H4 (cell line): Measurements from ENCODE around the gene TLN1. TPM values are rescaled to one million over a fixed set of nuclear protein-coding genes. Genes with fewer than 3 reads are reported as not detected.
A peak's percentile ranks its signal among the peaks of the same experiment; 100 is the strongest.

Experiments
- DNase-seq: peaks from one replicate; pipeline ENCODE4 v3.0.0-alpha.2; 2015; ENCODE audit warnings: low spot score
- total RNA-seq: library from RNA; depleted of rRNA; stranded (reverse); fragments of >200 nt; shearing (Covaris generic); gene quantifications from 2 replicates; pipeline ENCODE4 v1.2.3, GENCODE V29; 2014

TLN1 gene
- total RNA-seq, 1 experiment from 2014 or later: 71.2 TPM

- peak; percentile 82 for DNase-seq
Observed at GRCh38 chr9:35664531-35665470, 67.2 kb downstream of the TLN1 start, which contains the start of gene ARHGEF39. Gene ARHGEF39 (minus strand): TSS chr9:35665195. CDS start chr9:35665169, 26 bp downstream.

GRCh38 chr9:35662437-35662836, 69.6 kb downstream of the TLN1 start:
- no peak for DNase-seq

- no peak for DNase-seq
Observed at GRCh38 chr9:35661756-35662350, 70.1 kb downstream of the TLN1 start.

- peak; percentile 53 for DNase-seq
Observed at GRCh38 chr9:35660966-35661415, 71.0 kb downstream of the TLN1 start.

GRCh38 chr9:35659340-35659739, 72.7 kb downstream of the TLN1 start:
- DNase-seq: peak; percentile 63

- DNase-seq: peak; percentile 56
Observed at GRCh38 chr9:35658968-35659220, 73.1 kb downstream of the TLN1 start.

GRCh38 chr9:35658137-35658967, 73.6 kb downstream of the TLN1 start, which contains the start of gene CCDC107:
Gene CCDC107 (plus strand): TSS chr9:35658292. CDS start chr9:35658380, 88 bp downstream.
- peak; percentile 75 for DNase-seq

GRCh38 chr9:35657546-35658136, 74.4 kb downstream of the TLN1 start, which contains the start of gene RMRP:
Gene RMRP (minus strand): TSS chr9:35658019.
- DNase-seq: peak; percentile 100

- no peak for DNase-seq
Observed at GRCh38 chr9:35656831-35657545, 75.0 kb downstream of the TLN1 start.

- no peak for DNase-seq
Observed at GRCh38 chr9:35656348-35656747, 75.6 kb downstream of the TLN1 start.

- no peak for DNase-seq
Observed at GRCh38 chr9:35653611-35654010, 78.4 kb downstream of the TLN1 start.

- DNase-seq: no peak
Observed at GRCh38 chr9:35652829-35653209, 79.2 kb downstream of the TLN1 start.

GRCh38 chr9:35651956-35652828, 79.8 kb downstream of the TLN1 start:
- no peak for DNase-seq

- DNase-seq: no peak
Observed at GRCh38 chr9:35650341-35651158, 81.4 kb downstream of the TLN1 start, which contains the start of gene SIT1. Gene SIT1 (minus strand): TSS chr9:35650931. CDS start chr9:35650853, 78 bp downstream.

GRCh38 chr9:35649431-35650340, 82.3 kb downstream of the TLN1 start:
- DNase-seq: no peak
